ENCODE data around the gene DNAI4. TPM values are rescaled to one million over a fixed set of nuclear protein-coding genes. Genes with fewer than 3 reads are reported as not detected.

The DNAI4 gene
- total and polyA plus RNA-seq, 2 of the 4 experiments (the other 2 are of a cell fraction): 0.63 to 1.6 TPM

DNA sequence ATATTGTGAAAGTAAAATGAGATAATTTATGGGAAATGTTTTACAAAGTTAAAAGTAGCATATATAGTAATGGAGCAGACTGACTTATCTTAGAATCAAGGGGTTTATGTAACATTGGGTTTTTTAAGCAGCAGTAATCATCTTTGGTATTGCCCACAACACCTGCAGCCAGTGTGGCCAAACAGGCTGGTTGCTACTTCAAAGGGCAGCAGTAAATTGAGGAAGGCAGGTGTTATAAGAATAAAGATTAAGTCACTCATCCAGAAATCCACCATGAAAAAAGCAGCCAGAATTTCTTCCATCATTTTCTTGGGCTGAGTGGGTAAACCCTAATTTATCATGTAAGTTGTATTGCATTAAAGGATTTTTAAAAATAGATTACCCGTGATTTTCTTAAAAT, 155.7 kb downstream of the DNAI4 start:
- Histone ChIP-seq H3K56ac (ENCODE audit: extremely low read depth, insufficient read depth, low read length) (no peak overlapping the region), H3K9me1 (ENCODE audit: insufficient read depth, low read length) (no peaks in the 10 kb centered on the region), H3K36me3 (ENCODE audit: control insufficient read depth, insufficient read depth, low read length) (no peaks in the 10 kb centered on the region), H3K27me3 (ENCODE audit: control insufficient read depth, insufficient read depth, low read length) (peaks cover 2% of the 10 kb centered on the region), H2BK5ac (ENCODE audit: low read depth, low read length, poor library complexity, severe bottlenecking) (no peak overlapping the region), H3K4ac (ENCODE audit: low read depth, low read length) (no peak overlapping the region), H2AK5ac (ENCODE audit: low read depth, low read length) (no peak overlapping the region), H3K9me3 (ENCODE audit: control insufficient read depth, insufficient read depth, low read length) (no peaks in the 10 kb centered on the region), H3K9ac (ENCODE audit: low read depth, low read length) (no peak overlapping the region), H3K4me1 (ENCODE audit: control insufficient read depth, insufficient read depth, low read length) (no peaks in the 10 kb centered on the region), H2BK120ac (ENCODE audit: low read depth, low read length) (no peak overlapping the region), H4K20me1 (ENCODE audit: insufficient read depth, low read length) (no peaks in the 10 kb centered on the region), H4K5ac (ENCODE audit: low read depth, low read length) (no peak overlapping the region), H3K14ac (replicated peaks; ENCODE audit: low read depth, low read length) (no peak overlapping the region), H3K79me1 (ENCODE audit: low read depth in 1 of 2, low read length in 2 of 2) (no peaks in the 10 kb centered on the region), H4K91ac (ENCODE audit: insufficient read depth, low read depth, low read length) (no peak overlapping the region), H3K23ac (ENCODE audit: low read depth, low read length) (no peak overlapping the region), H2BK15ac (ENCODE audit: low read depth, low read length) (no peak overlapping the region), H3K4me3 (ENCODE audit: insufficient read depth, low read depth, low read length) (no peak overlapping the region), H2AK9ac (replicated peaks; ENCODE audit: low read depth, low read length, poor library complexity) (no peak overlapping the region), H4K8ac (ENCODE audit: low read depth in 2 of 2, low read length in 2 of 2) (no peak overlapping the region), H3K27ac (ENCODE audit: insufficient read depth, low read length) (no peak overlapping the region), H3K4me2 (ENCODE audit: low read depth, low read length) (no peak overlapping the region), H3K18ac (ENCODE audit: low read depth, low read length) (no peak overlapping the region), H2AFZ (replicated peaks; ENCODE audit: low read length, poor library complexity) (no peak overlapping the region), H2BK20ac (ENCODE audit: low read depth, low read length) (no peak overlapping the region)
- no peak for TF ChIP-seq FOS (IDR thresholded peaks at IDR 0.05; ENCODE audit: low read depth, low read length)
- TF ChIP-seq, protein P1, sequence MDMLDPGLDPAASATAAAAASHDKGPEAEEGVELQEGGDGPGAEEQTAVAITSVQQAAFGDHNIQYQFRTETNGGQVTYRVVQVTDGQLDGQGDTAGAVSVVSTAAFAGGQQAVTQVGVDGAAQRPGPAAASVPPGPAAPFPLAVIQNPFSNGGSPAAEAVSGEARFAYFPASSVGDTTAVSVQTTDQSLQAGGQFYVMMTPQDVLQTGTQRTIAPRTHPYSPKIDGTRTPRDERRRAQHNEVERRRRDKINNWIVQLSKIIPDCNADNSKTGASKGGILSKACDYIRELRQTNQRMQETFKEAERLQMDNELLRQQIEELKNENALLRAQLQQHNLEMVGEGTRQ (IDR thresholded peaks at IDR 0.05; ENCODE audit: low read depth, low read length): no peak
- no peak for TF ChIP-seq CHD1 (IDR thresholded peaks at IDR 0.05; ENCODE audit: low read depth, low read length)
- TF ChIP-seq POLR2A (IDR thresholded peaks at IDR 0.05; ENCODE audit: low read depth, low read length): no peak
- no peak for TF ChIP-seq MAZ (IDR thresholded peaks at IDR 0.05; ENCODE audit: borderline replicate concordance, low read depth, low read length)
- no peak for TF ChIP-seq SMC3 (IDR thresholded peaks at IDR 0.05; ENCODE audit: low read depth, low read length)
- TF ChIP-seq CTCF (conservative IDR thresholded peaks at IDR 0.05; ENCODE audit: low read depth, low read length): no peak
- no peak for TF ChIP-seq NFE2L2 (IDR thresholded peaks at IDR 0.05; ENCODE audit: low read depth, low read length)
- no peak for TF ChIP-seq CEBPB (IDR thresholded peaks at IDR 0.05; ENCODE audit: low read depth, low read length)
- no peak for TF ChIP-seq MXI1 (IDR thresholded peaks at IDR 0.05; ENCODE audit: borderline replicate concordance, low read depth, low read length)
- no peak for TF ChIP-seq RCOR1 (IDR thresholded peaks at IDR 0.05; ENCODE audit: insufficient replicate concordance, low read length)
- no peak for TF ChIP-seq MAFK (IDR thresholded peaks at IDR 0.05; ENCODE audit: low read depth, low read length)
- no peak for TF ChIP-seq ELK1 (IDR thresholded peaks at IDR 0.05; ENCODE audit: borderline replicate concordance, low read depth, low read length)
- no peak for TF ChIP-seq RFX5 (IDR thresholded peaks at IDR 0.05; ENCODE audit: low read depth, low read length)
- no peak for TF ChIP-seq RAD21 (IDR thresholded peaks at IDR 0.05; ENCODE audit: low read length)
- no peak for TF ChIP-seq BHLHE40 (IDR thresholded peaks at IDR 0.05; ENCODE audit: low read depth, low read length)
- DNase-seq: no peak
- POLR2A ChIA-PET (ENCODE audit: unreplicated experiment): no interaction called here
- no peak for ATAC-seq (ENCODE audit: low read depth)
- BruUV-seq (replicated peaks): no TSS peak
- WGBS, 2 experiments (ENCODE audit: extremely low coverage in 2 of 2, insufficient read length in 1 of 2): no CpG with 5 or more reads among the region's 1 CpG
- dilution Hi-C loops (cut with HindIII; ENCODE audit: low sequenced_read_pairs, unreplicated experiment): no loop called here
- intact Hi-C loops (cut with micrococcal nuclease): loop anchor here (5.0 kb wide), 4 partner anchors 153 to 733 kb away; partner anchors contain the start of genes DNAI4 and MIER1
- in situ Hi-C loops (cut with MboI; ENCODE audit: low sequenced_read_pairs): loop anchor here (25.0 kb wide), 1 partner anchor 718 kb away; no protein-coding TSS in a partner anchor
- CTCF ChIA-PET: no interaction called here

All from IMR-90 (cell line).